GM15510 (cell line): ENCODE measurements around the gene MT1A.

Experiments
- POLR2A ChIP-seq: IDR thresholded peaks from 3 replicates; pipeline ENCODE4 v1.6.1; 2011; ENCODE audit warnings: borderline replicate concordance; ENCODE audit not compliant: insufficient read length; ENCODE audit errors: extremely low read depth

Gene MT1A

DNA sequence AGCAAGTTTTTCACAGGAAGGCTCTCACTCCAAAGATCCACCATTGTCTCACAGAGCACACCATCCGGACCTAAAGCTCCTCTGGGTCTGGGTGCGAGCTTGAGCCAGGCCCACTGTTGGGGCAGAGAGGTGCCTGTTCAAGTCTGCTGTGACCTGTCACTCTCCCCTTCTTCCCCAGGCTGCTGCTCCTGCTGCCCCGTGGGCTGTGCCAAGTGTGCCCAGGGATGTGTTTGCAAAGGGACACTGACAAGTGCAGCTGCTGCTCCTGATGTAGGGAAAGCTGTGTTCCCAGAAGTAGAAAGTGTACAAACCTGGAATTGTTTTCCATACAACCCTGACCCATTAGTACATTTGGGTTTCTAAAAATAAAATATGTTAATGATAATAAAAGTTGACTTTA, 39.0 kb downstream of the MT1A start:
- TF ChIP-seq POLR2A, result no peak

DNA sequence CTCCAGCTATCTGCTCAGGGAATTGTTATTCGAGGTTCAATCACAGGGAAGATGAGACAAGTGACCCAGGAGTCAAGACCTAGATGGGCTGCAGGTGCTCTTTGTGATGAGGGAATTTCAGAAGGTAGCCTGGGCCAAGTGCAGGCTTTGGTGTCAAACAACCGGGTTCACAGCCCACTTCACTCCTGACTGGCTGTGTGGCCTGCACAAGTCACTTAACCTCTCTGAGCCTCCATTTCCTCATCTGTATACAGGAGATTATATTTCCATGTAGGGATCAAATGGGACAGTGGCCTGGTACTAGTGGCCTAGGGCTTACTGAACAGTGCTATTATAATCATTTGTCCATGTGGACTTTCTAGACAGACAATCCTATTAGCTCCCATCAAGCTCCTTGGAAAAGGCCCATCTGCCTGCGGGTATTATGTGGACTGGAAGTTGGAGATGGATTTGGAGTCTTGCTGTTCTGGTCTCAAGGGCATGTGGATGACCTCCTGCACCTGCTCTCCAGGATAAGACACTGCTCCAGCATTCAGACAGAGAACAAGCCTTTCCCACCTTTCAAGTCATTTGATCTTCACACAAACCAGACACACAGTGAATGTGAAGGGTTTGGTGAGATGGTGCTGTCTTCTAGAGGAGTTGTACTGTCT, 40.7 kb downstream of the MT1A start:
- no peak for TF ChIP-seq POLR2A

DNA sequence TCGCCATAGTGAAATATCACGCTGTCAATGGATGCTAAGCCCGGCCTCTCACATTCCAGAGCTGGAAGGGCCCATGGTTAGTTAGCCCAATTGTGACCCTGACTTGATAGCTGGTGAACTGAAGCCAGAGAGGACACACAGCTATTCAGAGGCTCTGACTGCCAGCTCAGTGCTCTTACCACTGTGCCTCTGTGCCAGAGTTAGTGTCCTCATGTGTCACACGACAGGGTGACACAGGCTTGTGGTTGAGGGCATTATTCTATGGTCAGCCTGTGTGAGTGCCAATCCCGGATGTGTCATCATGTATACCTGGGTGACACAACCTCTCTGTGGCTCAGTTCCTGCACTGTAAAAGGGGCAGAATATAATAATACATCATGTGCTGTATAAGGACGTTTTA, 41.4 kb downstream of the MT1A start:
- TF ChIP-seq POLR2A, result no peak

DNA sequence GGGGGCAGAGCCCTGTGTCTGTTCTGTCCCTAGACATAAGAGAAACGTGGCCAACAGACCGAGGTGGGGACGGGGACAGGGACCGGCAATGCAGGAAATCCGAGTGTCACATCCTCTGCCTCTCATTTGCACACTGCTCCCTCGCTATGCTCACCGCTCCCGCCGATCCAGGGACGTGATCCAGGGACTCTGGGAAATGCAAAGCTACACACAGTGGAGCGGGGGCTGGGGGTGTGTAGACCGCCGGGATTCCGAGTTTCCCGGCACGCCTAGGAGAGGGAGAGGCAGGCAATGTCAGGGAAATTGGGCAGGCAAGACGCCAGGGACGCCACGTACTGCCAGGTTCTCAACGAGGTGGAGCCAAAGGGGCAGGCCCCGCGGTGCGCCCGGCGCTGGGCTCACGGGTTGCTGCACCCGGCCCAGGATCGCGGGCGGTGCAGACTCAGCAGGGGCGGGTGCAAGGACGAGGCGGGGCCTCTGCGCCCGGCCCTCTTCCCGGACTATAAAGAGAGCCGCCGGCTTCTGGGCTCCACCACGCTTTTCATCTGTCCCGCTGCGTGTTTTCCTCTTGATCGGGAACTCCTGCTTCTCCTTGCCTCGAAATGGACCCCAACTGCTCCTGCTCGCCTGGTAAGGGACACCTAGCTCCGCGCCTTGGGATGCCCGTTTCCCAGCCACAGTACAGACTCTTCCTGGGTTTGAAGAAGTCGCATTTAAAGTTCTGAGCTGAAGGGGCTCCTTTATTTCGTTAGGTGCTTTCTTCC, 43.7 kb downstream of the MT1A start, which contains the start of gene MT1X:
Gene MT1X (plus strand): TSS at position 532 of the 764 bp plus-strand sequence. CDS start 71 bp downstream, at position 603.
- peak; percentile 86 for TF ChIP-seq POLR2A

DNA sequence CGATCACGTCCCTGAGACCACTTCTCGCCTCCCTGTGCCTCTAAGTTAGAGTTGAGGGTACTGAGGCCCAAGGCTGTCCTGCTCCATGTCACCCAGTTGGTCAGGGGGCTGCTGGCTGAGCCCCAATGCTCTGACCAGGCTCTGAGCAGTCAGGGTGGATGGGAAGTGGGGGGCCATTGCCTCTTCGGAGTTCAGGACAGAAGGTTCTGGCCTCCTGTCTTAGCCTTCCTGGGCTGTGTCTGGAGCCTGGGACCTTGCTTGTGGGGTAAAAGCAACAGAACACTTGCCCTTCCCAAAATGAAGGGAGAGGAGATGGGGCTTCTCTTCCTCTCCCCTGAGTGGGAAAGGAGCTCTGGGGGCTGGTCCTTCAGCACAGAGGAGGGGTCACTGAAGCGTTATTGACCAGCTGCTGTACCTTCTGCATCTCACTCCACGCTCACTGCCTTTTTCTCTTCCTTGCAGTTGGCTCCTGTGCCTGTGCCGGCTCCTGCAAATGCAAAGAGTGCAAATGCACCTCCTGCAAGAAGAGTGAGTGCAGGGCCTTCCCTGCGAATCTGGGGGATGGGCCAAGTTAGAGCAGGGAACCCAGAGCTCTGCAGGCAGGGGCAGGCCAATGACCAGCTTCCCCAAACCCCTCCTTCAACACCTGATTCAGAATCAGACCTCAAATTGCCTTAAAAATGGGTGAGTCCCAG, 44.4 kb downstream of the MT1A start:
- no peak for TF ChIP-seq POLR2A

DNA sequence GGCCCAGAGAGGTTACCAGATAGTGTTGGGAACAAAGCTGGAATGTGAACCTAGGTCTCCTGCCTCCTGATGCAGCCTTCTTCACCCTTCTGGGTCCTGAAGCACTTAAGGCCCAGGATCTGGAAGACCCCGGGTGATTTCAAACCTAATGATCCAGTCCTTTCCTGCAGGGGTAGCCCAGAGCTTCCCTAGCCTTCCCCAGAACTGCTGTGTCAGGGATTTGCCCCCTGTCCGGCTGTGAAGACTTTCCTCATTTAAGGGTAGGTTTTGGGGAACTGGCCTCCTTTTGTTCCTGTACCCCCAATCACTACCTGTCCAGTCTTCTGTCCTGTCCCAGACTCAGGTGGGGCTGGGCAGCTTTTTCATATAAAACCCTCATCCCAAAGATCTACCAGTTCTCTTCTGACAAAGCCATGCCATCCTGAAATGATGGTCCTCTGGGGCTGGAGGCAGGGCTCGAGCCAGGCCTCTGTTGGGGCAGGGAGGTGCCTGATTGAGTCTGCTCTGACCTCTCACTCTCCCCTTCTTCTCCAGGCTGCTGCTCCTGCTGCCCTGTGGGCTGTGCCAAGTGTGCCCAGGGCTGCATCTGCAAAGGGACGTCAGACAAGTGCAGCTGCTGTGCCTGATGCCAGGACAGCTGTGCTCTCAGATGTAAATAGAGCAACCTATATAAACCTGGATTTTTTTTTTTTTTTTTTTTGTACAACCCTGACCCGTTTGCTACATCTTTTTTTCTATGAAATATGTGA, 45.1 kb downstream of the MT1A start:
- TF ChIP-seq POLR2A, result no peak

DNA sequence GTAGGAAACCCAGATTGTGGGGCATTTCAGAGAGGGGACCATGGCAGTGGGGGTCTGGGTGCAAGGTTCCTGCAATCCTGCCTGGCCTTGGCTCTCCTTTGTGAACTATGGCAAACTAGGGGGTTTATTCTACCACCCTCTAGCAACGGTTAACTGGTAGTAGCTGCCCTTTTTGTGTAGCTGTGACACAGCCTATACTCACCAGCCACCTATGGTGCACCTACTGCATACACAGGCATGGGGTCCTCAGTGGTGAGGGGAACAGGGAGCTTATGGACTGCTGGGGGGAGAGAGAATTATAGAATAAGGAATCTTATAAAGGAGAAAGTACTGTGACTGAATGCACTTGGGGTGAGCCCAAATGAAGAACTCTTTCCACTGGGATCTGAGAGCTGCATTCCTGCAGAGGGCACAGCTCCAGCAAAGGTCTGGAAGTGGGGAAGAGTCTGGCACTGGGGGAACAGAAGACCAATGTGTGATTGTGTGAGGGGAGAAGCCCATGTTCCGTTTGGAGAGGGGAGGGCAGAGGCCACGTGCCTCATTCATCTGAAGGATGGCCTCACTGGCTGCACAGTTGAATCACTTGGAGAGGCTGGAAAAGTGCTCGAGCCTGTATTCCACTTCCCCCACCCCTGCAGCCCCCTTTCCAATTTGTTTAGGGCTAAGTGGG, 45.9 kb downstream of the MT1A start:
- no peak for TF ChIP-seq POLR2A

DNA sequence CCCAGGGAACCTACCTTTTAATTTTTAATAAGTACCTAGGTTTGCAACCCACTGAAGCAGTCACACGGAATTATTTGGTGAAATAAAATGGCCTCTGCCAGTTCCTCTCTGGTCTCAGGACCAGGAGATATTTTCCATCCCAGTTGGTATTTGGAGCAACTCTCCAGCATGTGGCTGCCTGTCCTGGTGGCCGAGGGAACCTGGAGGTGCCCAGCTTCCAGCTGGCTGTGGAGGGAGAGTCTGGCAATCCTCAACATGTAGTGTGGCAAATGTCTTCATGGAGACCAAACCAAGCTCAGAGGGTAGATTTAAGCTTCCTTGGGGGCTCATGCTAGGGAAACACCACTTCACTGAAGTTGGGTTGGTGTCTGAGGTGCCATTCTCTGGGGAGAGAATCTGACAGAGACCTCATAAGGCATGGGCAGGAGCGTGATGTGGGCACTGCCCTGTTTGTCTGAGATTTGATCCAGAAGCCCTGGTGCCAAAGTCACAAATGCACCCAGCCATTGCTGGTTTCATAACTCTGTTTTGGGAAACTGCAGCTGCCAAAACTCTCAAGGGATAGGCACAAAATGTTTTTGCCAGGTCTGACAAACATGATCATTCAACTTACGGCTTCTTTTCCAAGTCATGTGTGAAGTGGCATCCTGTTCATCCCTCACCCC, 46.6 kb downstream of the MT1A start:
- TF ChIP-seq POLR2A, result no peak

DNA sequence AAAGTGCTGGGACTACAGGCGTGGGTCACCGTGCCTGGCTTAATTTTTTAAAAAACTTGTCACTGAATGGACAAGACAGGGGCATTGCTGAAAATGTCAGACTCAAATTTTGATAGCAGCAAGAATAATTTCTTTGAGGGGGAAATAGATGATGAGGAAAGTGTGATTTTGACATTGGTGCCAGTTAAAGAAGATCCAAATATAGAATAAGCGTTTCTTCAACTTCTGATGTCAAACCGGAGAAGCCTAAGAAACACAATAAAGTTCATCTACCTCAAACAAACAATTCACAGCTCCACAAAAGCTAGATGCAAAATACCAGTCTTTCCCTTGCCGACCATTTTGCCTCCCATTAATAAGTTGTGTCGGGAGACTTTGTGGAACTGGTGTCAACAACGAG, 48.3 kb downstream of the MT1A start:
- no peak for TF ChIP-seq POLR2A

DNA sequence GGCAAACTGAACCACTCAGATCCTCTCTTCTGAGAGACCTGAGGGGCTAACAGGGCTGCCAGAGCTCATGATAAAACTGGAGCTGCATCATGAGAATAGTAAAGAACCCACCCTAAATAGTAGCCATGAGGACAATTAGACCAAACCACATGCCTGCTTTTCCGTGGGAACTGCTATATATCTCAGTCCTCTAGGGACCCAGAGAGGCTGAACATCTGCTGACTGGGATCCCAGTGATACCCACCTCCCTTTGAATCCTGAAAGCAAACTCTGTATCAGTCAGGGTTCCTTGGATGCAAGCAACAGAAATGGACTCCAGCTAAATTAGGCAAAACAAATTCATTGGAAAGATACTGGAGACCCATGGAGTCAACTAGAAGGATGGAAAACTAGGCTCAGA, 50.3 kb downstream of the MT1A start:
- TF ChIP-seq POLR2A, result no peak

DNA sequence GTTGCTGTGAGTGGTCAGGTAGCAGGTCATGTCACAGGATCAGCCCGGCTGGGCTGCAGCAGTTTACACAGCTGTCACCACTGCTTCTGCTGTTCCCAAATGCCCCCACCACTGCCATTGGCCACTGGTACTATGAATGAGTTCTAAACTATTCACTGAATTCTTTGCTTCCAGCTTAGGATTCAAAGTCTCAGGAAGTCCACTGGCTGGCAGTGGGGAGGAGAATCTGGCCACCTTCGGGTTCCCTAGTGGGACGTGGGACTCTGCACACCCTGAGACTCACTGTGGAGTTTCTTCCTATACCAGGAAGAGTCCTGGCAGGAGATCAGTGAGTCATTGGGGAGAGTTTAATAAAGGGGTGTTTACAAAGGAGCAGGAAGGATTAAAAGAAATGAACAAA, 50.7 kb downstream of the MT1A start:
- no peak for TF ChIP-seq POLR2A
